GM19438 (cell line): ENCODE data around the gene PXDN.

Source experiments
- ATAC-seq: cut with Tn5 transposase; IDR thresholded peaks from one replicate; pipeline ENCODE4 v1.9.1; 2021; ENCODE audit warnings: low read depth; ENCODE audit not compliant: unreplicated experiment

Gene PXDN

DNA sequence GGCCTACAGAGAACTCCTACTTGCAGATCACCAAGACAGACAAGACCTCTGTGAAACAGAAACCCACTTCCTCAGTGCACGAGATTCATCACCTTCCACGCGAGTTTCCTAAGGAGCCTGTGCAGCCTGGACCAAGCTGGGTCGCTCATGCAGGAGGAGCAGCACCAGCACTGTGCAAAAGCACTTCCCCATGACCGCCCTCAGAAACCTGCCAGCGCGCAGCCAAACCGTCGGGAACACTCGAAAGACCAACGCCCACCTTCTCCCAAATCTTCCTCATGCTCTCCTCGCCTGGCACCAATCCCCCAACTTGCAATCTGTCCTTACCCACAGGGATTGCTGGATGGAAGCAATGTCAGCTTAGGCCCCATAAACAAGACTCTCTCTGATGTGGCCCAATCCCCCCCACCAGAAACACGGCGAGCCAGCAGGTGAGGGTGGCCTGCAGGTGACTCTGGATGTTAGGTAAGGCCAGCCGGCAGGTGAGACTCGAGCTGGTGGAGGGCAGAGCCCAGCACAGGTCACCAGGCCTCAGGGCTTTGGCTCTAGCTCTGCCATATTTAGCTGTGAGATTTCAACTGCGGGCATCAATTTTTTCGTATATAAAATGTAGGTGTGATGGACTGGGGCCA, 69.4 kb downstream of the PXDN start:
- ATAC-seq = no peak

GRCh38 chr2:1674276-1674675, 70.0 kb downstream of the PXDN start:
- ATAC-seq = no peak

DNA sequence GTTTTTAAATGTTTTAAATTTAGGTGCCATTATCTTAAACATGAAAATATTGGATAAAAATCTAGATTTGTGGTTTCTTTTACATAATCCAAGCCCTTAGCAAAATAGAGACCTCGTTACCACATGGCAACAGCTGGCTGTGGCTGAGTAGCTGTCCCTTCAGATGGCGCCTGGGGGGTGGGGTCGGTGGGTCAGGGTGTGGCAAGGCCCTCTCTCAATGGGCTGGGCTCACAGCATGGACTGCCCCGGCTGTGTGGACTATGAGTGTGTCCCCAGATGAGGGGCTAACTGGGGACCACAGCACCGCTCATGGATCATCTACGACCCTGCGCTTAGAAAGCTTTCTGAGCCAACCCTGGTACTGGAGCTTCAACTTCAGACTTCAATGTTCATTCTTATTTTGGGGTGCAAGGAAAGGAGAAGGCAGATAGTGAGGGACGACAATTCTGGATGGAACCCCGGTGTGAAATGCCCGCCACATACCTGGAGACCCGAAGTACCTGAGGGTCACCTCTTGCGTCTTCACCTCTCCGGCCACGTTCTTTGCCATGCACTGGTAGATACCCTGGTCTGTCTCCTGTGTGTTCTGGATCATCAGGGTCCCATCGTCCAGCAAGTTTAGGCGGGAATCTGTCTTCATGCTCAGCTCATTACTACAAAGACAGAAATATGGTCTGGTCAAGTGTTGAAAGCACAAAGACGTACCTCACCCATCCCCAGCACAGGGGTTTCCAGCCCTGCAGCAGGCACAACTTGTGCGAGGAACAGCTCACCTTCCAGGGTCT, 71.0 kb downstream of the PXDN start:
- ATAC-seq = no peak

DNA sequence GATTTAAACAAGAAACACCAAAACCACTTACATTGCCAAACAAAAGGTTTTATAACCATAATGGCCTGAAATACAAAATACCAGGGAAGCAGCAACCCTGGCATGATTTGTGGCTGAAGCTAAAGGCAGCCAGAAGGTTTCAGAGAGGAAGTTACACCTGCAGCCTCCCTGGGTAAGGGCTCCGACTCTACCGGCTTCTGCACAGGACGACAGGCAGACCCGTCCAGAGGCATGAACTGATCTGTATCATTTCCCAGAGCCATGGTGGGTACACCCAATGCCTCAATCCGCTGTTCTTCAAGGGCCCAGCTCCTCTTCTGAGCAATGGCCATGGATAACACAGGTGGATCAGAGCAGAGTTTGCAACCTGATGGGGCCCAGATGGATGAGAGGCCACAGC, 71.6 kb downstream of the PXDN start:
- ATAC-seq = no peak

DNA sequence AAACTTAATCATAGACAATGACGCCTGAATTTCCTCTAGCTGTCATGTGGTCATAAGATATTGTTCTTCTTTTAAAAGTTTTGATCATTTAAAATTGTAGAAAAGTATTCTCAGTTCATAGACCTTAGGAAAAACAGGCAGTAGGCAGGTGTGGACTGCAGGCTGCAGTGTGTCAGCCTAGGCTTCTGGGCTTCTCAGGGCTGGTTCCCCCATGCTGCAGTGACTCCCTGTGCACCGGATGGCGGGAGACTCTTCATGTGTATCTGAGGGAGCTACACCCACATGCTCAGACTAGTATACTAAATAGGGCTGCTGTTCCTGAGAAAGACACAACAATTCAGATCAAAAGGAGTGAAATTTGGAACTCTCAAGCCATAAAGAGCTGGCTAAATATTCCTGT, 72.4 kb downstream of the PXDN start:
- ATAC-seq = no peak

- no peak for ATAC-seq
Observed at GRCh38 chr2:1670636-1671035, 73.7 kb downstream of the PXDN start.

GRCh38 chr2:1665761-1666505, 78.4 kb downstream of the PXDN start:
- no peak for ATAC-seq

DNA sequence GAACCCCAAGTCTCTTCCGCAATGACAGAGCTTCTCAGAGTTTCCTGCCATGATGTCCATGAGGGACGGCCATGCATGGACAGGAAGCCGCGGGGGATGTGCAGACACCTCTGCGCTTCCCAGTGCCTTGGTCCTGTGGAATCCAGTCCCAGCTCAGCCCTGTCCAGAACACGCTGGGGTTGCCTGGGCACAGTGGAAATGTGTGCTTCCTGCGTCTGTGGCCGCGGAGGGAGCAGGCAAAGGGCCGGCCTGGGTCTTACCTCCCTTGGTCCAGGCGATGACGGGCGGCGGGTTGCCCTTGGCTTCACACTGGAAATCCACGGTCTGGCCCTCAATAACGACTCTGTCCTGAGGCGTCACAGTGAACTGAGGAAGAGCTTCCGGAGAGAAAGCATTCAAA, 79.6 kb downstream of the PXDN start:
- no peak for ATAC-seq

DNA sequence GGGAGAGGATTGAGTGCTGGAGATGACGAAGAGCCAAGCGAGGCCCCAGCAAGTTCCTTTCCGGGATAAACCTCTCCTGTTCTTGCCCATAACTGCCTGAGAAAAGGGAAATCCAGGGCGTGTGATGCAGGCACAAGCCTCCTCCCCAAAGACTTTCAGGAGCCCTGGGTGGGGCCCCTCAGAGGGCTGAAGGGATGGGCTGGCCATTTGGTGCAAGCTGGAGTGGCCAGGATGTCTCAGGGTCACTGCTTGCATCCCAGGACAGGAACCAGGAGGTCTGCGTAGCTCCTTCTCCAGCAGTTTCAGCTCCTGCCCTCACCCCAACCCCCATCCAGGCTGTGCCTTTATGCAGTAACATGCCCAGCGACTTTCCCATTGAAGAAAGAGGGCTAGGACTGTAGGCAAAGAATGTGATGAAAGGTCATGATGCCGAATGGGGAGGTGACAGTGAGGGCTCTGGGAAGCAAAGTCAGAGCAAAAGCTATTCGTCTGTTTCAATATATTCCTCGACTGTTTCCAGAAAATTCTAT, 80.2 kb downstream of the PXDN start:
- no peak for ATAC-seq

DNA sequence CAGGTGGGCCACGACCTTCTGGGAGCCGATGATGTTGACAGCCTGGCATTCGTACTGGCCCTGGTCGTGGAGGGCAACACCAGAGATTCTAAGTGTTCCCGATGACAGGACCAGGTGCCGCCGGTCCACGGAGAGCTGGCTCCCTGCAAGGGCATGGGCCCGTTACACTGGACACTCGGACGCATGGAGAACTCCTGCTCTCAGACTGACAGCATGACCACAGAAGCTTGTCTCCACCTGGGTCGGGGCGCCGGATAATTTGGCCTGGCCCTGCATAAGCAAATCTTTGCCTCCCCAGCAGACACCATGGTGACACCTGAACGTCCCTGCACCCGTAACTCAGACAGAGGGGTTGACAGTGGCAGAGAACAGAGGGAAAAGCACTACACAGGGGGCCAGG, 80.7 kb downstream of the PXDN start:
- no peak for ATAC-seq

DNA sequence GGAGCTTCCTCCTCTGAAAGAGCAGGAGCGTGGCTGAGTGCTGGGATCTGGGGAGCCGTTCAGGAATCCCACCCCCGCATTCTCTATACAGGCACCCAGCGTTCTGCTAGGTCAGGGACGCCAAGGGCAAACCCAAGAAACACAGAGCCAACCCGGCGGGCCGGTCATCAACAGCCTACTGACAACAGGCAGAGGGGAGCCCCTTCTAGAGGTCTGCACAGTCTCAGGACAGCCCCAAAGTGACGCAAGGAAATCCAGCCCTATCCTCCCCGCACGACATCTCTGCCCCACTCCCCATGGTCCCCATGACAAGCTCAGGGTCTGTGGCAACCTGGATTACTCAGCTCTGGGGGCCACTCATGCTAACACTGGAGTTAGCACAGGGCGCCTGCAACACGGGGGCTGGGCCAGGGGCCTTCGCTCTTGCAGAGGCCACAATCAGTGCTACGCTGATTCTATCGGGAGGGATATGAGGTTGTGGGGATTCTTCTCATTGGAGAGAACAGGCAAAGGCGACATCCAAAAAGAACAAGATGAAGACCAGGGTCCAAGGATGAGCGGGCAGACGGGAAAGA, 81.6 kb downstream of the PXDN start:
- ATAC-seq = no peak

DNA sequence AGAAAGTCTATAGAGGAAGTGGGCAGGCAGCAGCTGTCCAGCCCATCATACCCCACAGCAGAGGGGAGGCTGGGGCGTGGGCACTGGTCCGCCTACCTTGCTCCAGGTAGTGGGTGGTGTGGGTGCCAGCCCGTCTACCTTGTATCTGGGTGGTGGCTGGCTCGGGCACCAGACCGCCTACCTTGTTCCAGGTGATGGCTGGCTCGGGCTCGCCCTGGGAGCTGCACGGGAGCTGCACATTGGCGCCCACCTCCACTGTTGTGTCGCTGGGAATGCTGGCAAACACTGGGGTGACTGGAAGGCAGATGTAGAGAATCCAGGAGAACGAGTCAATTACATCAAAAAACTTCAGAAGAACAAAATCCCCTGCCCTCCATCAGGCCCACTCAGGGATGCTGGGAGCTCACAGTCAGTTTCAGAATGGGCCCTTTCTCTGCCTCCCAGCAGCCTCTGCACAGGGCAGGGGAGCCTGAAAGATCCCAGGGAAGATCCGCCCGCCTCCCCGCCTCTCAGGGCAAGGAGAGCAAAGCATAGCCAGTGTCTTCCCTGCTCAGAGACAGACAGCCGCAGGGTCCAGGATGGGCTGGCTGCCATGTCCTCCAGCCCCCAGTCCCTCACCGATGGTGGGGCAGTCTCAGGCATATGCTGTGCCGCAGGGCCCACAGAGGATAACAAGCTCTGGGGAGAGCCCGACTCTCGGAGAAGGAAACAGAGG, 82.3 kb downstream of the PXDN start:
- ATAC-seq = no peak

GRCh38 chr2:1660656-1661640, 83.4 kb downstream of the PXDN start:
- no peak for ATAC-seq

DNA sequence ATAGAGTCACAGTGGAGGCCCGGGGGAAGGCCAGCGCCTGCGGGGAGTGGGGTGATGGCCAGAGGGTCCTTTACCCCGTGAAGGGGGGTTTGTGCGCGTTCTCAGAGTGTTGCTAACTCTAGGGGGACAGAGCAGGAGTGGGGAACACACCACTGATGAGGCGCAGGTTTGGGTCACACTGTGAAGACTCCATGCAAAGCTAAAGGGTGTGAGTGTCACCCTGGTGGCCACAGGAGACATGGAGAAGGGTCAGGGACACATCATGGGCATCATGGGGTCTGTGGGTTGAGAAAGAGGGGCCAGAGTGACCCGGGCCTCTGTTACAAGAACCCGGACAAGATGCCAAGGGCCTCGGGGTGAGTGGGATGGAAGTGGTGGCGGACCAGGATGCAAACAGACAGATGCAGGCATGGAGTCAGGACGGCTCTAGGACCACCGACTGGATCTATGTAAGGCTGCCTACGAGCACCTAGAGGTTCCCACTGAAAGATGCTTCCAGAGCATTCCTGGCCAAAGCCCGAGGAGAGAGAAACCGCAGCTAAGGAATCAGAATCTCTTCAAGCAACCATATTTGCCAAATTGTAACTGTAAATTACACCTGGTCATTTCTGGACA, 84.3 kb downstream of the PXDN start:
- ATAC-seq = no peak

GRCh38 chr2:1658394-1659151, 85.7 kb downstream of the PXDN start:
- no peak for ATAC-seq

DNA sequence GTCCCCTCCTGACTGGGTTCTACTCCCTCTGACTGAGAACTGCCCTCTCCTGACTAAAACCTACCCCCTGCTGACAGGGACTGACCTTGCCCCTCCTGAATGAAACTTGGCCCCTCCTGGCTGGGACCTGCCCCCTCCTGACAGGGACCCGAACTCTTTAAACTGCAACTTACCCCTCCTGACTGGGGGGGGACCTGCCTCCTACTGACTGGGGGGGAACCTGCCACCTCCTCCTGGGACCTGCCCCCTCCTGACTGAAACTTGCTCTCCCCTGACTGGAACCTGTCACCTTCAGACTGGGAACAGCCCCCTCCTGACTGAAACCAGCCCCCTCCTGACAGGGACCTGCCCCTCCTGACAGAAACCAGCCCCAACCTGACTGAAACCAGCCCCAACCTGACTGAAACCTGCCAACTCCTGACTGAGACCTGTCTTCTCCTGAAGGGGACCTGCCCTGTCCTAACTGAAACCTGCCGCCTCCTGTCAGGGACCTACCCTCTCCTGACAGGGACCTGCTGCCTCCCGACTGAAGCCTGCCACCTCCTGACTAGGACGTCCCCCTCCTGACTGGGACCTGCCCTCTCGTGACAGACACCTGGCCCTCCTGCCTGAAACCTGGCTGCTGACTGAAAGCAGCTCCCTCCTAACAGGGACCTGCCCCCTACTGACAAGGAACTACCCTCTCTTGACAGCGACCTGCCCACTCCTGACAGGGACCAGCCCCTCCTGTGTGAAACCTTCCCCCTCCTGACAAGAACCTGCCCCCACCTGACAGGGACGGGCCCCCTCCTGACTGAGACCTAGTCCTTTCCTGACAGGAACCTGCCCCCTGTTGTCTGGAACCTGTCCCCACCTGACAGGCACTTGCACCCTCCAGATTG, 87.1 kb downstream of the PXDN start:
- ATAC-seq = no peak

GRCh38 chr2:1656326-1656960, 87.9 kb downstream of the PXDN start:
- no peak for ATAC-seq
